ENCODE measurements around the gene RAB25.

The RAB25 gene

GRCh38 chr1:156096640-156097391 lies 35.9 kb downstream of the RAB25 start:
- H3K27me3 ChIP-seq (ENCODE audit: control insufficient read depth, insufficient read depth, low read length), result no peaks in the 10 kb centered on the region
- no peaks in the 10 kb centered on the region for H3K36me3 ChIP-seq (ENCODE audit: insufficient read depth, low read length)
- peak overlapping the region; percentile 82 for H3K9ac ChIP-seq (ENCODE audit: low read depth, low read length)
- H3K4me1 ChIP-seq (ENCODE audit: control insufficient read depth, insufficient read depth, low read length), result peaks cover 15% of the 10 kb centered on the region
- H3K4me2 ChIP-seq (ENCODE audit: low read length), result peak overlapping the region; percentile 58
- H3K4me3 ChIP-seq (ENCODE audit: low read length), result peak overlapping the region; percentile 34
- no peaks in the 10 kb centered on the region for H3K9me3 ChIP-seq (replicated peaks; ENCODE audit: low read length)

- Histone ChIP-seq H3K9me3 (replicated peaks; ENCODE audit: low read length) (no peaks in the 10 kb centered on the region), H3K27me3 (ENCODE audit: control insufficient read depth, insufficient read depth, low read length) (no peaks in the 10 kb centered on the region), H3K36me3 (ENCODE audit: insufficient read depth, low read length) (no peaks in the 10 kb centered on the region), H3K4me3 (ENCODE audit: low read length) (no peak overlapping the region), H3K9ac (ENCODE audit: low read depth, low read length) (peak overlapping the region; percentile 82), H3K4me1 (ENCODE audit: control insufficient read depth, insufficient read depth, low read length) (peaks cover 22% of the 10 kb centered on the region), H3K4me2 (ENCODE audit: low read length) (no peak overlapping the region)
Measured at GRCh38 chr1:156097499-156098178, 36.7 kb downstream of the RAB25 start.

- Histone ChIP-seq H3K36me3 (ENCODE audit: insufficient read depth, low read length) (no peaks in the 10 kb centered on the region), H3K9ac (ENCODE audit: low read depth, low read length) (no peak overlapping the region), H3K4me2 (ENCODE audit: low read length) (no peak overlapping the region), H3K4me1 (ENCODE audit: control insufficient read depth, insufficient read depth, low read length) (peaks cover 33% of the 10 kb centered on the region), H3K4me3 (ENCODE audit: low read length) (no peak overlapping the region), H3K27me3 (ENCODE audit: control insufficient read depth, insufficient read depth, low read length) (no peaks in the 10 kb centered on the region), H3K9me3 (replicated peaks; ENCODE audit: low read length) (no peaks in the 10 kb centered on the region)
Measured at GRCh38 chr1:156098784-156099183, 37.8 kb downstream of the RAB25 start.

DNA sequence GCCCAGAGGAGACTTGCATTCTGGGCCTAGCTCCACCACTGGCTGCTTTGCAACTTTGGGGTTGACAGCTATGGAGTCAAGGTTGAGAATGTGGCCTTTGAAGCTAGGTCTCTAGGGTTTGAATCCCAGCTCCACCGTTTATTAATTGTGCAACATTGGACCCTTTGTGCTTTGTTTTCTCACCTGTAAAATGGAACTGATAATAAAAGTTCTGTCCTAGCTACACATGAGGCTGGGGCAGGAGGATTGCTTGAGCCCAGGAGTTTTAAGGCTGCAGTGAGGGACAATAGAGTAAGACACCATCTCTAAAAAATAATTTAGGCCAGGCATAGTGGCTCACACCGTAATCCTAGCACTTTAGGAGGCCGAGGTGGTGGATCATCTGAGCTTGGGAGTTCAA lies 38.3 kb downstream of the RAB25 start:
- Histone ChIP-seq H3K4me2 (ENCODE audit: low read length) (no peak overlapping the region), H3K36me3 (ENCODE audit: insufficient read depth, low read length) (no peaks in the 10 kb centered on the region), H3K9ac (ENCODE audit: low read depth, low read length) (no peak overlapping the region), H3K4me1 (ENCODE audit: control insufficient read depth, insufficient read depth, low read length) (peaks cover 38% of the 10 kb centered on the region), H3K9me3 (replicated peaks; ENCODE audit: low read length) (no peaks in the 10 kb centered on the region), H3K27me3 (ENCODE audit: control insufficient read depth, insufficient read depth, low read length) (no peaks in the 10 kb centered on the region), H3K4me3 (ENCODE audit: low read length) (no peak overlapping the region)

- peaks cover 49% of the 10 kb centered on the region for H3K4me1 ChIP-seq (ENCODE audit: control insufficient read depth, insufficient read depth, low read length)
- no peaks in the 10 kb centered on the region for H3K27me3 ChIP-seq (ENCODE audit: control insufficient read depth, insufficient read depth, low read length)
Measured at GRCh38 chr1:156100205-156100995, 39.4 kb downstream of the RAB25 start.

DNA sequence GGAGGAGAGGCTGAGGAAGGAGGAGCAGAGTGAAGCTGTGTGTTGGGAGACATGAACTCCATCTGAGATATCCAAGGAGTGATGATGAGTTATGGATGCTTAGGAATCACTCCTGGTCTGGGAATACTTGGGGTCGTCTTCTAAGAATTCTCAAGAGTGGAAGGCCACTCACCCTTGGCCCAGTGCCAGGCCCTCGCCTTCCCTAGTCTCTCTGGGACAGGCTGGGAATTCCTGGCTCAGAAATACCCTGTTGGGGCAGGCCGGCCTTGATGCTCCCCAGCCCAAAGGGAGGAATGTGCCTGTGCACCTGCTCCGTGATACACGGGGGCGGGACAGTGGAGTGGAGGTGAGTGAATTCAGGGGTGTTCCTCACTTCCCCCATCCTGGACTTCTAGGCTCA lies 40.9 kb downstream of the RAB25 start:
- H3K9ac ChIP-seq (ENCODE audit: low read depth, low read length), result no peak overlapping the region
- no peaks in the 10 kb centered on the region for H3K36me3 ChIP-seq (ENCODE audit: insufficient read depth, low read length)
- H3K27me3 ChIP-seq (ENCODE audit: control insufficient read depth, insufficient read depth, low read length), result no peaks in the 10 kb centered on the region
- H3K4me3 ChIP-seq (ENCODE audit: low read length), result no peak overlapping the region
- no peaks in the 10 kb centered on the region for H3K9me3 ChIP-seq (replicated peaks; ENCODE audit: low read length)
- peaks cover 52% of the 10 kb centered on the region for H3K4me1 ChIP-seq (ENCODE audit: control insufficient read depth, insufficient read depth, low read length)
- H3K4me2 ChIP-seq (ENCODE audit: low read length), result no peak overlapping the region

More at GRCh38 chr1:156100205-156100995, 39.4 kb downstream of the RAB25 start:
- Histone ChIP-seq H3K9me3 (replicated peaks; ENCODE audit: low read length) (no peaks in the 10 kb centered on the region), H3K9ac (ENCODE audit: low read depth, low read length) (no peak overlapping the region), H3K4me2 (ENCODE audit: low read length) (no peak overlapping the region), H3K36me3 (ENCODE audit: insufficient read depth, low read length) (no peaks in the 10 kb centered on the region), H3K4me3 (ENCODE audit: low read length) (no peak overlapping the region)

GRCh38 chr1:156102633-156103511 lies 41.9 kb downstream of the RAB25 start:
- Histone ChIP-seq H3K9me3 (replicated peaks; ENCODE audit: low read length) (no peaks in the 10 kb centered on the region), H3K4me2 (ENCODE audit: low read length) (peak overlapping the region; percentile 73), H3K4me3 (ENCODE audit: low read length) (no peak overlapping the region), H3K4me1 (ENCODE audit: control insufficient read depth, insufficient read depth, low read length) (peaks cover 50% of the 10 kb centered on the region), H3K9ac (ENCODE audit: low read depth, low read length) (peak overlapping the region; percentile 87), H3K27me3 (ENCODE audit: control insufficient read depth, insufficient read depth, low read length) (no peaks in the 10 kb centered on the region), H3K36me3 (ENCODE audit: insufficient read depth, low read length) (no peaks in the 10 kb centered on the region)

- Histone ChIP-seq H3K9me3 (replicated peaks; ENCODE audit: low read length) (no peaks in the 10 kb centered on the region), H3K9ac (ENCODE audit: low read depth, low read length) (peak overlapping the region; percentile 87), H3K27me3 (ENCODE audit: control insufficient read depth, insufficient read depth, low read length) (no peaks in the 10 kb centered on the region), H3K4me1 (ENCODE audit: control insufficient read depth, insufficient read depth, low read length) (peaks cover 50% of the 10 kb centered on the region), H3K4me3 (ENCODE audit: low read length) (peak overlapping the region; percentile 40), H3K36me3 (ENCODE audit: insufficient read depth, low read length) (no peaks in the 10 kb centered on the region), H3K4me2 (ENCODE audit: low read length) (peak overlapping the region; percentile 73)
Measured at GRCh38 chr1:156103521-156103947, 42.6 kb downstream of the RAB25 start.

DNA sequence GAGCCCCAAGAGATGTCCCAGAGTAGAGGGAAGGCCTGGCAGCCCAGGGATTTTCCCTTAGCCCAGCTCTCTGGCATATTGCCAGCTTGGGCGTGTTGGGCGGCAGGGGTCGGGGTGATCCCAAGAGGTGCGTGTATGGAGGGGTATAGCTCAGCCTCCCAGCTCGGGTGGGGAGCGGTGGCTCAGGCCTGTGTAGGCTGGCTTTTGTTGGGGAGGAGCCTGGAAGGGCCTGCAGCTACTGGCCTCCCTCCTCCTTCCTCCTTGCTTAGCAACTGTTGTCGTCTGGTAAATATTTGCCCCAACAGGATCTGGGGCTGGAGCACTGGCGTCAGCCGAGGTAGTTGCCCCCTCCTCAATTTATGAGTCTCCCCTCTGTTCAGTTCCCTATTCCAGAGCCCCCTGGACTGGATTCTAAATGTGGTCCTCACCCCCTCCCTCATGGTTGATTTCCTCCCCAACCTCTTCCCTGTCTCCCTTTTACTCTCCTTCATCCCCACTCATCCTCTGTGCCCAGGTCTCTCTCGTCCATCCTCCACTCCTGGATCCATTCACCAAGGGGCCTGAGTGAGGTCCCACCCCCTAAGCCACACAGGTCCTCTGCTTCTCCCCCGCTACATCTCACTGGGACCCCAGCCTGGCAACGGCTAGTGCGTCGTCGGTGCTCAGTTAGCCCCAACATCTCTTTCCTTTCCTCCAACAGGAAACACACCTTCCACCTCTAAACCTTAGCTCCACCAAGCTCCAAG lies 43.3 kb downstream of the RAB25 start:
- Histone ChIP-seq H3K9ac (ENCODE audit: low read depth, low read length) (peak overlapping the region; percentile 87), H3K4me3 (ENCODE audit: low read length) (peak overlapping the region; percentile 40), H3K9me3 (replicated peaks; ENCODE audit: low read length) (no peaks in the 10 kb centered on the region), H3K4me2 (ENCODE audit: low read length) (peak overlapping the region; percentile 73), H3K27me3 (ENCODE audit: control insufficient read depth, insufficient read depth, low read length) (no peaks in the 10 kb centered on the region), H3K4me1 (ENCODE audit: control insufficient read depth, insufficient read depth, low read length) (peaks cover 50% of the 10 kb centered on the region), H3K36me3 (ENCODE audit: insufficient read depth, low read length) (no peaks in the 10 kb centered on the region)
